Liver (tissue), 9 donors: Measurements from ENCODE around the gene GADD45GIP1. TPM values are rescaled to one million over a fixed set of nuclear protein-coding genes. Genes with fewer than 3 reads are reported as not detected.

Experiments used
- DNase-seq: peaks from one replicate; pipeline ENCODE4 v3.0.0-alpha.2; 2017; ENCODE audit warnings: low spot score
- H3K27ac ChIP-seq, 2 donors: one replicate each; pipeline ENCODE4 v1.7.0; 2013; ENCODE audit warnings: inconsistent platforms in 2 of 2, low read length in 2 of 2, control low read depth in 1 of 2, low read depth in 1 of 2, mild to moderate bottlenecking in 1 of 2
- H3K27me3 ChIP-seq, 4 donors: one replicate each; pipeline versions ENCODE4 v1.6.1 to v1.7.0; 2013; ENCODE audit warnings: low read length in 3 of 4, inconsistent platforms in 1 of 4, mild to moderate bottlenecking in 1 of 4, moderate library complexity in 1 of 4; ENCODE audit not compliant: control insufficient read depth in 4 of 4, insufficient read depth in 4 of 4
- H3K36me3 ChIP-seq, 4 donors: one replicate each; pipeline versions ENCODE4 v1.6.1 to v1.7.0; 2013; ENCODE audit warnings: low read length in 3 of 4, mild to moderate bottlenecking in 3 of 4, low read depth in 1 of 4, moderate library complexity in 1 of 4; ENCODE audit not compliant: control insufficient read depth in 4 of 4, insufficient read depth in 3 of 4
- H3K4me1 ChIP-seq, 4 donors: one replicate each; pipeline versions ENCODE4 v1.6.1 to v1.7.0; 2013; ENCODE audit warnings: low read length in 3 of 4, mild to moderate bottlenecking in 3 of 4, moderate library complexity in 1 of 4; ENCODE audit not compliant: control insufficient read depth in 4 of 4, insufficient read depth in 4 of 4
- H3K4me3 ChIP-seq, 3 donors: one replicate each; pipeline versions ENCODE4 v1.6.1 to v1.7.0; 2013; ENCODE audit warnings: low read length in 3 of 3, control low read depth in 1 of 3, low read depth in 1 of 3, mild to moderate bottlenecking in 1 of 3
- H3K9ac ChIP-seq, 2 donors: one replicate each; pipeline ENCODE4 v1.7.0; 2013; ENCODE audit warnings: low read length in 2 of 2, mild to moderate bottlenecking in 2 of 2, moderate library complexity in 2 of 2, control low read depth in 1 of 2, low read depth in 1 of 2
- H3K9me3 ChIP-seq, 4 donors: one replicate each; pipeline versions ENCODE4 v1.6.1 to v1.7.0; 2013; ENCODE audit warnings: low read length in 3 of 4; ENCODE audit not compliant: control insufficient read depth in 4 of 4
- ATF3 ChIP-seq: IDR thresholded peaks from 2 replicates; pipeline ENCODE4 v1.6.1; 2016; ENCODE audit warnings: antibody characterized with exemption
- CTCF ChIP-seq: fragments of 150-350 bp; IDR thresholded peaks from 2 replicates; pipeline ENCODE4 v1.5.1; 2017; ENCODE audit warnings: improper control_type of control experiment, low read depth, low read length; ENCODE audit not compliant: missing input control
- EGR1 ChIP-seq, 2 donors: IDR thresholded peaks; 2 replicates each; pipeline ENCODE4 v1.6.1; 2016 to 2018; ENCODE audit warnings: antibody characterized with exemption in 2 of 2, low read depth in 2 of 2
- FOXA1 ChIP-seq: IDR thresholded peaks from 2 replicates; pipeline ENCODE4 v1.6.1; 2016; ENCODE audit warnings: antibody characterized with exemption
- GABPA ChIP-seq, 2 donors: IDR thresholded peaks in 1 of 2; conservative IDR thresholded peaks in 1 of 2; 2 replicates each; pipeline ENCODE4 v1.6.1; 2016; ENCODE audit warnings: antibody characterized with exemption in 2 of 2, mild to moderate bottlenecking in 1 of 2, moderate library complexity in 1 of 2
- HNF4A ChIP-seq, 2 donors: conservative IDR thresholded peaks; 2 replicates each; pipeline ENCODE4 v1.6.1; 2016; ENCODE audit warnings: antibody characterized with exemption in 2 of 2, mild to moderate bottlenecking in 2 of 2
- HNF4G ChIP-seq: IDR thresholded peaks from 2 replicates; pipeline ENCODE4 v1.6.1; 2016; ENCODE audit warnings: antibody characterized with exemption
- JUND ChIP-seq, 2 donors: IDR thresholded peaks; 2 replicates each; pipeline ENCODE4 v1.6.1; 2016; ENCODE audit warnings: antibody characterized with exemption in 2 of 2
- NR2F2 ChIP-seq: IDR thresholded peaks from 2 replicates; pipeline ENCODE4 v1.6.1; 2016; ENCODE audit warnings: antibody characterized with exemption
- RXRA ChIP-seq, 2 donors: IDR thresholded peaks; 2 replicates each; pipeline ENCODE4 v1.6.1; 2017 to 2018; ENCODE audit warnings: antibody characterized with exemption in 2 of 2, mild to moderate bottlenecking in 1 of 2
- SP1 ChIP-seq: IDR thresholded peaks from 2 replicates; pipeline ENCODE4 v1.6.1; 2018; ENCODE audit warnings: antibody characterized with exemption, mild to moderate bottlenecking
- TAF1 ChIP-seq: conservative IDR thresholded peaks from 2 replicates; pipeline ENCODE4 v1.6.1; 2016; ENCODE audit warnings: antibody characterized with exemption, mild to moderate bottlenecking
- YY1 ChIP-seq: IDR thresholded peaks from 2 replicates; pipeline ENCODE4 v1.6.1; 2016; ENCODE audit warnings: antibody characterized with exemption, mild to moderate bottlenecking
- ZBTB33 ChIP-seq: IDR thresholded peaks from 2 replicates; pipeline ENCODE4 v1.6.1; 2016; ENCODE audit warnings: antibody characterized with exemption
- WGBS: extraction: QIAGEN DNeasy Blood & Tissue Kit; methylation state at CpG from one replicate; pipeline ENCODE4 v1.1.7; 2013; 5-methylcytosine and 5-hydroxymethylcytosine counted together
- polyA plus RNA-seq, 2 donors: library from polyadenylated mRNA; stranded (reverse) in 1 of 2; unstranded in 1 of 2; fragments of 200-250 nt in 1 of 2; fragments of >200 nt in 1 of 2; fragmentation: Nextera tagmentation in 1 of 2; extraction: Ambion mirVana in 1 of 2; gene quantifications; one replicate each; pipeline versions ENCODE4 v1.2.1 to v1.2.3, GENCODE V29; 2013 to 2015
- total RNA-seq, 2 donors: library from RNA; depleted of rRNA; stranded (reverse); fragments of >200 nt; gene quantifications; one replicate each; pipeline ENCODE4 v1.2.3, GENCODE V29; 2014
- donor health status: healthy.
- donor health status: healthy.
- donor health status: healthy.
- donor health status: healthy.
- donor health status: healthy.

GADD45GIP1 gene
- total and polyA plus RNA-seq, 4 donors = 8.4 to 54.2 (median 22.9) TPM

GRCh38 chr19:12974301-12975220 lies 17.5 kb upstream of the GADD45GIP1 start:
- Histone ChIP-seq H3K27ac (no peak overlapping the region), H3K27me3 (no peaks in the 10 kb centered on the region), H3K36me3 (no peaks in the 10 kb centered on the region), H3K4me1 (peaks cover 0 to 5% (median 3%) of the 10 kb centered on the region in 4 donors), H3K9ac (no peak overlapping the region), H3K9me3 (no peaks in the 10 kb centered on the region), H3K4me3 (no peak overlapping the region)
- WGBS = 76% methylated on average over 19 of the region's 19 CpGs
- TF ChIP-seq ZBTB33 (no peak), HNF4A (conservative IDR thresholded peaks at IDR 0.05) (no peak), TAF1 (no peak), JUND (IDR thresholded peaks at IDR 0.05) (no peak), CTCF (no peak), YY1 (no peak), GABPA (IDR thresholded peaks at IDR 0.05 in 1 of 2, conservative IDR thresholded peaks at IDR 0.05 in 1 of 2) (no peak), HNF4G (no peak), FOXA1 (no peak), EGR1 (IDR thresholded peaks at IDR 0.05; ENCODE audit: low read depth in 2 of 2) (no peak), ATF3 (no peak), NR2F2 (no peak), SP1 (no peak)
- DNase-seq = no peak

- TF ChIP-seq RXRA (IDR thresholded peaks at IDR 0.05) (no peak), TAF1 (no peak)
- Histone ChIP-seq H3K9me3 (no peaks in the 10 kb centered on the region), H3K27ac (no peak overlapping the region), H3K9ac (no peak overlapping the region), H3K4me3 (no peak overlapping the region), H3K27me3 (no peaks in the 10 kb centered on the region), H3K36me3 (no peaks in the 10 kb centered on the region), H3K4me1 (peaks cover 0 to 7% (median 4%) of the 10 kb centered on the region in 4 donors)
- no peak for DNase-seq
- 89% methylated on average over 16 of the region's 16 CpGs for WGBS
Measured at GRCh38 chr19:12973236-12973635, 16.2 kb upstream of the GADD45GIP1 start.
